GM23338 (cell line): ENCODE data around the gene ZBTB7B. TPM values are rescaled to one million over a fixed set of nuclear protein-coding genes. Genes with fewer than 3 reads are reported as not detected.

ENCODE experiments used
- CREB1 ChIP-seq: fragments of 250-450 bp; sonication (Bioruptor Pico); IDR thresholded peaks from 2 replicates; pipeline ENCODE4 v1.5.0; 2020; ENCODE audit warnings: low read depth, mild to moderate bottlenecking, moderate library complexity
- CTCF ChIP-seq, 2 experiments: fragments of 200-600 bp in 1 of 2; sonication (generic) in 1 of 2; conservative IDR thresholded peaks; 2 replicates each; pipeline versions ENCODE4 v1.5.1 to v1.6.1; 2016 to 2017; ENCODE audit warnings: antibody characterized with exemption in 2 of 2, low read depth in 2 of 2, mild to moderate bottlenecking in 2 of 2, moderate library complexity in 1 of 2
- ETS1 ChIP-seq: IDR thresholded peaks from 2 replicates; pipeline ENCODE4 v1.6.1; 2016; ENCODE audit warnings: antibody characterized with exemption
- JUNB ChIP-seq: IDR thresholded peaks from one replicate; pipeline ENCODE4 v1.6.1; 2016; ENCODE audit warnings: antibody characterized with exemption; ENCODE audit not compliant: unreplicated experiment
- ZNF114 ChIP-seq: fragments of 250-450 bp; sonication (Bioruptor Pico); IDR thresholded peaks from 2 replicates; pipeline ENCODE4 v1.5.0; 2020; ENCODE audit warnings: mild to moderate bottlenecking, moderate library complexity
- polyA plus RNA-seq: library from polyadenylated mRNA; unstranded; fragments of >200 nt; fragmentation: Nextera tagmentation; extraction: Ambion mirVana; gene quantifications from 2 replicates; pipeline ENCODE4 v1.2.1, GENCODE V29; 2016
- total RNA-seq: library from RNA; depleted of rRNA; stranded (reverse); fragments of >200 nt; shearing (Covaris generic); gene quantifications from 2 replicates; pipeline ENCODE4 v1.2.3, GENCODE V29; 2014
- TF ChIP-seq, protein P1 (sequence below): fragments of 250-450 bp; sonication (Bioruptor Pico); IDR thresholded peaks from 2 replicates; pipeline ENCODE4 v1.5.0; 2020; ENCODE audit warnings: mild to moderate bottlenecking, moderate library complexity

The ZBTB7B gene
- total and polyA plus RNA-seq, 2 experiments from 2014 or later: 3.6 to 32.6 TPM

- TF ChIP-seq, protein P1, sequence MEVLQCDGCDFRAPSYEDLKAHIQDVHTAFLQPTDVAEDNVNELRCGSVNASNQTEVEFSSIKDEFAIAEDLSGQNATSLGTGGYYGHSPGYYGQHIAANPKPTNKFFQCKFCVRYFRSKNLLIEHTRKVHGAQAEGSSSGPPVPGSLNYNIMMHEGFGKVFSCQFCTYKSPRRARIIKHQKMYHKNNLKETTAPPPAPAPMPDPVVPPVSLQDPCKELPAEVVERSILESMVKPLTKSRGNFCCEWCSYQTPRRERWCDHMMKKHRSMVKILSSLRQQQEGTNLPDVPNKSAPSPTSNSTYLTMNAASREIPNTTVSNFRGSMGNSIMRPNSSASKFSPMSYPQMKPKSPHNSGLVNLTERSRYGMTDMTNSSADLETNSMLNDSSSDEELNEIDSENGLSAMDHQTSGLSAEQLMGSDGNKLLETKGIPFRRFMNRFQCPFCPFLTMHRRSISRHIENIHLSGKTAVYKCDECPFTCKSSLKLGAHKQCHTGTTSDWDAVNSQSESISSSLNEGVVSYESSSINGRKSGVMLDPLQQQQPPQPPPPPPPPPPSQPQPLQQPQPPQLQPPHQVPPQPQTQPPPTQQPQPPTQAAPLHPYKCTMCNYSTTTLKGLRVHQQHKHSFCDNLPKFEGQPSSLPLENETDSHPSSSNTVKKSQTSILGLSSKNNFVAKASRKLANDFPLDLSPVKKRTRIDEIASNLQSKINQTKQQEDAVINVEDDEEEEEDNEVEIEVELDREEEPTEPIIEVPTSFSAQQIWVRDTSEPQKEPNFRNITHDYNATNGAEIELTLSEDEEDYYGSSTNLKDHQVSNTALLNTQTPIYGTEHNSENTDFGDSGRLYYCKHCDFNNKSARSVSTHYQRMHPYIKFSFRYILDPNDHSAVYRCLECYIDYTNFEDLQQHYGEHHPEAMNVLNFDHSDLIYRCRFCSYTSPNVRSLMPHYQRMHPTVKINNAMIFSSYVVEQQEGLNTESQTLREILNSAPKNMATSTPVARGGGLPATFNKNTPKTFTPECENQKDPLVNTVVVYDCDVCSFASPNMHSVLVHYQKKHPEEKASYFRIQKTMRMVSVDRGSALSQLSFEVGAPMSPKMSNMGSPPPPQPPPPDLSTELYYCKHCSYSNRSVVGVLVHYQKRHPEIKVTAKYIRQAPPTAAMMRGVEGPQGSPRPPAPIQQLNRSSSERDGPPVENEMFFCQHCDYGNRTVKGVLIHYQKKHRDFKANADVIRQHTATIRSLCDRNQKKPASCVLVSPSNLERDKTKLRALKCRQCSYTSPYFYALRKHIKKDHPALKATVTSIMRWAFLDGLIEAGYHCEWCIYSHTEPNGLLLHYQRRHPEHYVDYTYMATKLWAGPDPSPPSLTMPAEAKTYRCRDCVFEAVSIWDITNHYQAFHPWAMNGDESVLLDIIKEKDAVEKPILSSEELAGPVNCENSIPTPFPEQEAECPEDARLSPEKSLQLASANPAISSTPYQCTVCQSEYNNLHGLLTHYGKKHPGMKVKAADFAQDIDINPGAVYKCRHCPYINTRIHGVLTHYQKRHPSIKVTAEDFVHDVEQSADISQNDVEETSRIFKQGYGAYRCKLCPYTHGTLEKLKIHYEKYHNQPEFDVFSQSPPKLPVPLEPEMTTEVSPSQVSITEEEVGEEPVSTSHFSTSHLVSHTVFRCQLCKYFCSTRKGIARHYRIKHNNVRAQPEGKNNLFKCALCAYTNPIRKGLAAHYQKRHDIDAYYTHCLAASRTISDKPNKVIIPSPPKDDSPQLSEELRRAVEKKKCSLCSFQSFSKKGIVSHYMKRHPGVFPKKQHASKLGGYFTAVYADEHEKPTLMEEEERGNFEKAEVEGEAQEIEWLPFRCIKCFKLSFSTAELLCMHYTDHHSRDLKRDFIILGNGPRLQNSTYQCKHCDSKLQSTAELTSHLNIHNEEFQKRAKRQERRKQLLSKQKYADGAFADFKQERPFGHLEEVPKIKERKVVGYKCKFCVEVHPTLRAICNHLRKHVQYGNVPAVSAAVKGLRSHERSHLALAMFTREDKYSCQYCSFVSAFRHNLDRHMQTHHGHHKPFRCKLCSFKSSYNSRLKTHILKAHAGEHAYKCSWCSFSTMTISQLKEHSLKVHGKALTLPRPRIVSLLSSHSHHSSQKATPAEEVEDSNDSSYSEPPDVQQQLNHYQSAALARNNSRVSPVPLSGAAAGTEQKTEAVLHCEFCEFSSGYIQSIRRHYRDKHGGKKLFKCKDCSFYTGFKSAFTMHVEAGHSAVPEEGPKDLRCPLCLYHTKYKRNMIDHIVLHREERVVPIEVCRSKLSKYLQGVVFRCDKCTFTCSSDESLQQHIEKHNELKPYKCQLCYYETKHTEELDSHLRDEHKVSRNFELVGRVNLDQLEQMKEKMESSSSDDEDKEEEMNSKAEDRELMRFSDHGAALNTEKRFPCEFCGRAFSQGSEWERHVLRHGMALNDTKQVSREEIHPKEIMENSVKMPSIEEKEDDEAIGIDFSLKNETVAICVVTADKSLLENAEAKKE (CRISPR knock-in tag): no peak
- TF ChIP-seq CTCF (conservative IDR thresholded peaks at IDR 0.05; ENCODE audit: low read depth in 2 of 2): no peak
- TF ChIP-seq ETS1: no peak
- no peak for TF ChIP-seq ZNF114 (CRISPR knock-in tag)
- TF ChIP-seq CREB1: no peak
- no peak for TF ChIP-seq JUNB
Measured at GRCh38 chr1:155016231-155016831, 13.7 kb downstream of the ZBTB7B start (continued).
